ENCODE measurements around the gene OR6K6.

Gene OR6K6, protein sequence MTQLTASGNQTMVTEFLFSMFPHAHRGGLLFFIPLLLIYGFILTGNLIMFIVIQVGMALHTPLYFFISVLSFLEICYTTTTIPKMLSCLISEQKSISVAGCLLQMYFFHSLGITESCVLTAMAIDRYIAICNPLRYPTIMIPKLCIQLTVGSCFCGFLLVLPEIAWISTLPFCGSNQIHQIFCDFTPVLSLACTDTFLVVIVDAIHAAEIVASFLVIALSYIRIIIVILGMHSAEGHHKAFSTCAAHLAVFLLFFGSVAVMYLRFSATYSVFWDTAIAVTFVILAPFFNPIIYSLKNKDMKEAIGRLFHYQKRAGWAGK

GRCh38 chr1:158754420-158754819 is at the start of gene OR6K6:
Gene OR6K6 (plus strand): TSS chr1:158754720. CDS start chr1:158754888, 168 bp downstream.
- no peak for DNase-seq

DNA sequence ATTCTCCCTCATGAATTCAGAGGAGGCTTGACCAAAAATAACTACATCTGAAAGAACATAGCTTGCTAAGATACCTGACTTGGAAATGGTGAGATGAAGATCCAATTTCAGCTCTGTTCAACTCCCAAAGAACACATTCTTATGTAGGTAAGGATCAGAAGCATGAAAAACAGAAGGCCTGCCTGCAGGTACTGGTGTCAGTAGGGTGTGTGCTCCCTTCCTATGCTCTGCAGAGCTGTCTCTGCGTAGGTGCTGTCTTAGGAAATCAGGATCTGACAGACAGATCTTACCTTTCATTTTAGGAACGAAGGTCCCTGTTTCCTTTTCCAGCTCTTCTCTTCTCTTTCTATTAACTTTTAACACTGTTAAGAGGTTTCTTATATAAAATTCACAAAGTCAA is 48.4 kb upstream of the OR6K6 start:
- DNase-seq = no peak

GRCh38 chr1:158711098-158711497 is 43.4 kb upstream of the OR6K6 start:
- no peak for DNase-seq

DNA sequence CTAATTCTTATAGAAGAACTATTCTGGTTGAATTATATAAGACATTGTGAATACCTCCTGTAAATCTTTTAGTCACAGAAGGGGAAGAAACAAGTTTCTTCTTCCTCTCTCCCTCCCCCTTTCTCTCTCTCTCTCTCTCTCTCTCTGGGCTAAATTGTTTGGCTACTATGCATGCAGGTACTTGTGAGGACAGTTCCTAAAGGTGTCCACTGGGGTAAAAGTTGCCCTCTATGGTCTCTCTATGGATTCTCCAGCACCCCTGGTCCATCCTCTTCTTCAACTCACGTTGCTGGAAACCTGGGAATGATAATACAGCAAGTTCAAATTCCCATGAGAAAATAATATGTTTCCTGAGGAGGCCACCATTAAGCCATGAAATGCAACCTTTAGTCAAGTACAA is 39.8 kb upstream of the OR6K6 start:
- no peak for DNase-seq

GRCh38 chr1:158716335-158716734 is 38.2 kb upstream of the OR6K6 start:
- DNase-seq = no peak

DNA sequence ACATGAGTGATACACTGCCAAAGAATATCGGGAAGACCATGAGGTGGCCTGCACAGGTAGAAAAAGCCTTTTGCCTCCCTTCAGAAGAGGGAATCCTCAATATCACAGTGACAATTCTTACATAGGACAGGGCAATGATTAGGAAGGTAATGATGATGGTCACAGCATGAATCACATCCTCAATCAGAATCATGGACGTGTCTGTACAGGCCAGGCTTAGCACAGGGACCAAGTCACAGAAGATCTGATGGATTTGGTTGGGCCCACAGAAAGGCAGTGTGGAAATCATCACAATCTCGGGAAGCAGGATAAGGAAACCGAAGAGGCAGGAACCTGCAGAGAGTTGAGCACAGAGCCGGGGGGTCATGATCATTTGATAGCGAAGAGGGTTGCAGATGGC is 37.2 kb upstream of the OR6K6 start:
- no peak for DNase-seq

DNA sequence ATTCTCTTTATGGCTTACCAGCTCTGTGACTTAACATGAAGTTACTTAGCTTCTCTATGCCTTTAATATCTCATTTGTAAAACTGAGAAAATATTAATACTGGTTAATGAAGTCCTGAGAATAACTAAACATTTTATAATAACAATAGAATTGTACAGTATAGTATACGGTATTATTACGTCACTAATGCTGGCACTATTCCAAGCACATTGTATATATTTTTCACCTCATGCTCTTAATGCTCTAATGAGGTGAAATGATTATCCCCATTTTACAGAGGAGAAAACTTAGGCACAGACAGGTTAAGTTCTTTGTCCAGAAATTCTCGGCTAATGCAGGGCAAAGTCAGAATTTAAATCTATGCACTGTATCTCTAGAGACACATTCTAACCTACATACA is 34.9 kb upstream of the OR6K6 start:
- DNase-seq = no peak

GRCh38 chr1:158720620-158721019 is 33.9 kb upstream of the OR6K6 start, which contains the start of gene OR6K3:
Gene OR6K3 (minus strand): TSS chr1:158720720. CDS start chr1:158718115, 2,605 bp downstream.
- DNase-seq = no peak

DNA sequence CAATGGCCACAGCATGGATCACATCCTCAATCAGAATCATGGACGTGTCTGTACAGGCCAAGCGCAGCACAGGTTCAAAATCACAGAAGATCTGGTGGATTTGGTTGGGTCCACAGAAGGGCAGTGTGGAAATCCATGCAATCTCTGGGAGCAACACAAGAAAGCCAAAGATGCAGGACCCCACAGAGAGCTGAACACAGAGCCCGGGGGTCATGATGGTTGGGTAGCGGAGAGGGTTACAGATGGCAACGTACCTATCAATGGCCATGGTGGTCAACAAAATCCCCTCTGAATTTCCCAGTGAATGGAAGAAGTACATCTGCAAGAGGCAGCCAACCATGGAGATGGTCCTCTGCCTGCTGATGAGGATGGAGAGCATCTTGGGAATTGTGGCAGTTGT is 30.1 kb upstream of the OR6K6 start:
- no peak for DNase-seq

- DNase-seq = no peak
Measured at GRCh38 chr1:158728510-158729225, 25.9 kb upstream of the OR6K6 start.

DNA sequence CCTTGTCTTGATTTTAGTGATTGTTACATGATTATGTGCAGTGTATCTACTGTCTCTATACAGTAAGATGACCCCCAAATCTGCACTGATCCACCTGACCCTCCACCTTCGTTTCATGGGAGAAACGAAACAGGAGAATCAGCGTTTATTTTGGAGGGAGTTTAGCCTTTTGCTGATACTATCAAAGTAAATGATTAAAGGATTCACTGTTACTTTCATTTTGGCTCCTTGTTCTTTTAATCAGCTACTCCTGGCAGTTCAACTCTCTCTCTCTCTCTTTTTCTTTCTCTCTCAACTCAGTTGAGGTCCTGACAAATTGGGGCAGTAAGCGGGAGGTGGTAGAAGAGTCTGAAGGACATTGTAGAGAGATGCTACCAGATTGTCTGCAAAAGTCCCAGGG is 24.1 kb upstream of the OR6K6 start:
- no peak for DNase-seq

- DNase-seq = no peak
Measured at GRCh38 chr1:158731707-158732106, 22.8 kb upstream of the OR6K6 start.

DNA sequence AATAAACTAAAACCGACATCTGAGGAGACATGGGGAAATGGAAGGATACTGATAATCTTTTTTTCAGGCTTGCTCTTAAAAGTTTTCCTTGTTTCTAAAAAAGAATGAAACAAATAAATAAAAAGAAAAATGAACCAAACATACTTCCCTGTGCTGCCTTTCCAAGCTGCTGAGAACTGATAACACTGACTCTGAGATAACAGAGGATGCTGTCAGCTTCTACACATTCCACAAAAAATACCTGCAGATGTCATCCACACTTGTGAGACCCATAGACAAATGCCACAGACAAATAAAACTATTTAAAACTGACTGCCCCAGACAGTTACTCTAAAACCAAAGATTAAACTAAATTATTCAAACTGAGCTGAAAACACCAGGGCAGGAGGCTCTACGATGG is 22.0 kb upstream of the OR6K6 start:
- no peak for DNase-seq

DNA sequence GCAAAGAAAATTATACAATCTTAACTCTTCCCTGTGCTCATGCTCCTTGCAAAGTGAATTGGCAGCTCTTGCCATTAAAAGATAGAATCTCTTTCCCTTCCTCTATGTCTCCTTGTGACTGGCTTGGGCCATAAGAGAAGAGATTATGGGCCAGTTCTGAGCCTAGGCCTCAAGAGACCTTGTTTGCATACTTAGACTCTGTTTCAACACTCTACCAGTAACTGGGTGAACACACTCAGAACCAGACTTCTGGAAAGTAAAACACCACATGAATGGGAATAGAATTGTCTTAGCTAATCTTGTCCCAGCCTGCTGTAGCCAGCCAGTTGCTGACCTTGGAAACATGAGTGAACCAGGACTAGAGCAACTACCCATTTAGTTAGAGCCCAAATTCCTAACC is 18.7 kb upstream of the OR6K6 start:
- no peak for DNase-seq

DNA sequence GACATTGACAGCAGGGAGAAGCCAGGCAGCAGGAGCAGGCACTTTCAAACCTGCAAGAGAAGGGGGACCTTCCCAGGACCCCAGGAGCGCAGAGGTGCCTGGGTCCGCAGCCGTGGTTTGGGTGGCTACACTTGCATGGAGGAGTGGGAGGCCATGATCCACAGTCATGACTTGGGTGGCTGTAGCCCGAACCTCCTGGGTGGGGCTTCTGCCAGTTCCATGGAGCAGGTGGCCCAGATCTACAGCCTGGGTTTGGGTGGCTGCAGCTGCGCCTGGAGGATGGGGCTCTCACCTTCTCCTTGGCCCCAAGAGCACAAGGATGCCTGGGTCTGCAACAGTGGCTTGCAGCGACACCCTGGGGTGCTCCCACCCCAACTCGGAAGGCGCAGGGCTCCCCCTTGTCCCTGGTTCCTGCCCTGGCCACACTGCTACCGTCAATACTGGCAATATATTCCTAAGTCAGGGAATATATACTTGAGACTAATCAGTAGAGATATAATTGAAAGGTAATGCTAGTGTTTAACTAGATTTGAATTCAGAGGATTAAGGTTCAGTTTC is 2.3 kb upstream of the OR6K6 start:
- no peak for DNase-seq

DNA sequence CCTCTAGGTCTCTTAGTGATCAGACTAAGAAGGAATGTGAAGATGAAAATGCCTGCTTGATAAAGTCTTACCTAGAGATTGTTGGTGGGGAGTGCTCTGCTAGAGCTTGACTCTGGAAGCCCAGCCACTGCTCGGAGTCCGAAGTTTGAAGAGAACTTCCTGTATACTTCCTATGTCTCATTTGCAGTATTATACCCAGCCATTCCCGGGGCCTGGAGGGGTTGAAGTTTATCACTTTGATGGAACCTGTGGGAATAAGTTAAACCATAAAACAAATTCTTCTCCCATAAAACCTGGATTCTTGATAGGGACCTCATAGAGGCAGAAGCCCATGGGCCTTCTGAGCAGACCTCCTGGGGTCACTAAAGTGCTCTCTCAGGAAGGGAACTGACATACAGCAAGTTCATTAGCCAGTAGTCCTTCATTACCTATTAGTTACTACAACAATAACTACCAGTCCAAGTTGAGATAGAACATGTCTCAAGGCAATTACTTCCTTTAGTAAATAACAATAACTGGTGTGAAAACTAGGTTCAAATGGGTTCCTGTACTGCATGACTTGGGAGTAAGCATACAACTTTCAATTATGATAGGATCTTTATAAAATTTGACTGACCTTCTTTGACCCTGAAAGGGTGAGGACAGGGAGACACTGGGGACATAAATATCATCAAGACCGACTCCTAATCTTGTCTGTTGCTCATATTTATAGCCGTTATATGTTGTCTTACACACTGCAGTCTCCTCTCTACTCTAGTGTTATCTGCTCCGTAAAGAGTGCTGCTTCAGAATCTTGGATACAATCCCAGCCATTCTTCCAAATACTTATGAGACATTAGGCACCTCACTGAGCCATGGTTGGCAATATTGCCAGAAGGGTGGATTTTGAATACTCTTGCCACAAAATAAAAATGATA is 17.7 kb downstream of the OR6K6 start, which contains the start of gene OR6N1:
Gene OR6N1 (minus strand): TSS at position 246 of the 917 bp plus-strand sequence. CDS start 5,513 bp downstream, outside the sequence.
- no peak for DNase-seq

GRCh38 chr1:158781104-158781503 is 26.6 kb downstream of the OR6K6 start, which contains the start of gene OR6N2:
Gene OR6N2 (minus strand): TSS chr1:158781204. CDS start chr1:158777635, 3,569 bp downstream.
- DNase-seq = no peak

DNA sequence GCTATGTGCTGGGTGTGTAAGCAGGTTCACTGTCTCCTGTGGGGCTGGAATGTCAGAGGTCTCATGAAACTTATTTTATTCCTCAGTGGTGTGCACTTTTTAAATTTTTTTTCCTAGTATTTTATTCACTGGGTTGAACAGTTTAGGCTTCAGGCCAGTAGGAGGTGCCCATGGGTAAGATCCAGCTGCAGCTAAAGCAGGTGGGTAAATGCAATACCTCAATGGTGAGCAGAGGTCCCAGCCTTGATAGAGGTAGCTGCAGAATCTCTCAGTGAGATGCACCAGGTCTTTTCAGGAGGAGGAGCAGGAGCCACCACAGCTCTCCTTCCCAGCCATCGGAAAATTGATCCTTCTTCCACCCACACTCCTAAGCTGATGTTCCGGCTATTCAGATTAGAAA is 39.1 kb downstream of the OR6K6 start:
- peak; percentile 39 for DNase-seq

- DNase-seq = no peak
Measured at GRCh38 chr1:158794247-158794646, 39.7 kb downstream of the OR6K6 start.

GRCh38 chr1:158798531-158798930 is 44.0 kb downstream of the OR6K6 start:
- DNase-seq = no peak

GRCh38 chr1:158799689-158800088 is 45.2 kb downstream of the OR6K6 start:
- no peak for DNase-seq

- DNase-seq = no peak
Measured at GRCh38 chr1:158800526-158800925, 46.0 kb downstream of the OR6K6 start.

- no peak for DNase-seq
Measured at GRCh38 chr1:158801396-158801795, 46.9 kb downstream of the OR6K6 start.

Measured in CD4-positive, alpha-beta T cell treated with Interleukin-17A for 4 hours (primary cell).